Gastrocnemius medialis (tissue), 4 donors: ENCODE results near the gene KCNA4. TPM values are rescaled to one million over a fixed set of nuclear protein-coding genes. Genes with fewer than 3 reads are reported as not detected.

Experiments used
- ATAC-seq, 2 donors: fragments of 150-250 bp; one replicate each; pipeline ENCODE4 v1.9.1; 2016
- DNase-seq, 2 donors: peaks; one replicate each; pipeline ENCODE4 v3.0.0-alpha.2; 2019
- H3K27ac ChIP-seq, 4 donors: fragments of 200-600 bp; sonication (generic); 1 replicate in 1 of 4; 2 replicates in 3 of 4; pipeline ENCODE4 v1.5.1; 2016 to 2018; ENCODE audit warnings: mild to moderate bottlenecking in 2 of 4, moderate library complexity in 1 of 4
- H3K27me3 ChIP-seq, 3 donors: fragments of 200-600 bp; sonication (generic) in 2 of 3; 1 replicate in 1 of 3; 2 replicates in 2 of 3; pipeline versions ENCODE4 v1.5.1 to v1.6.0; 2016 to 2019; ENCODE audit warnings: mild to moderate bottlenecking in 1 of 3, moderate library complexity in 1 of 3
- H3K36me3 ChIP-seq, 2 donors: fragments of 200-600 bp; sonication (generic) in 1 of 2; one replicate each; pipeline ENCODE4 v1.5.1; 2017 to 2018
- H3K4me1 ChIP-seq, 2 donors: fragments of 200-600 bp; sonication (generic) in 1 of 2; one replicate each; pipeline ENCODE4 v1.5.1; 2016 to 2017; ENCODE audit warnings: mild to moderate bottlenecking in 2 of 2
- H3K4me3 ChIP-seq, 4 donors: fragments of 200-600 bp; sonication (generic) in 3 of 4; 1 replicate in 1 of 4; 2 replicates in 3 of 4; pipeline ENCODE4 v1.5.1; 2016 to 2019; ENCODE audit warnings: mild to moderate bottlenecking in 2 of 4
- H3K9me3 ChIP-seq, 3 donors: fragments of 200-600 bp; sonication (generic) in 2 of 3; 1 replicate in 1 of 3; 2 replicates in 2 of 3; pipeline ENCODE4 v1.5.1; 2016 to 2019
- POLR2A ChIP-seq, 2 donors: fragments of 450-650 bp; IDR thresholded peaks; one replicate each; pipeline ENCODE4 v1.6.1; 2017; ENCODE audit warnings: antibody characterized with exemption in 2 of 2, mild to moderate bottlenecking in 2 of 2, moderate library complexity in 2 of 2
- in situ Hi-C, 4 donors: fragments of 200-750 bp; cut with MboI; loops; one replicate each; pipeline versions ENCODE4 v1.15.0 to v1.8.0; 2017; ENCODE audit warnings: low sequenced_read_pairs in 4 of 4
- intact Hi-C: fragments of 100-400 bp; cut with DNase I; formaldehyde crosslinking; loops from one replicate; pipeline ENCODE4 v1.15.1; 2023; ENCODE audit warnings: low total_unique reads
- total RNA-seq, 4 donors: library from RNA; depleted of rRNA; stranded (reverse); fragments of >200 nt; gene quantifications; one replicate each; pipeline versions ENCODE4 v1.1.0 to v1.2.3, GENCODE V29; 2016
- TF ChIP-seq, protein P1 (sequence below), 5 experiments: fragments of 450-650 bp in 3 of 5; fragments of 200-600 bp in 2 of 5; sonication (generic) in 2 of 5; IDR thresholded peaks in 4 of 5; conservative IDR thresholded peaks in 1 of 5; 1 replicate in 4 of 5; 2 replicates in 1 of 5; pipeline ENCODE4 v1.5.1; 2016 to 2019; ENCODE audit warnings: antibody characterized with exemption in 5 of 5, mild to moderate bottlenecking in 3 of 5, moderate library complexity in 3 of 5

The KCNA4 gene
- total RNA-seq, 4 donors from 2014 or later: 0.11 TPM; not detected in 3

DNA sequence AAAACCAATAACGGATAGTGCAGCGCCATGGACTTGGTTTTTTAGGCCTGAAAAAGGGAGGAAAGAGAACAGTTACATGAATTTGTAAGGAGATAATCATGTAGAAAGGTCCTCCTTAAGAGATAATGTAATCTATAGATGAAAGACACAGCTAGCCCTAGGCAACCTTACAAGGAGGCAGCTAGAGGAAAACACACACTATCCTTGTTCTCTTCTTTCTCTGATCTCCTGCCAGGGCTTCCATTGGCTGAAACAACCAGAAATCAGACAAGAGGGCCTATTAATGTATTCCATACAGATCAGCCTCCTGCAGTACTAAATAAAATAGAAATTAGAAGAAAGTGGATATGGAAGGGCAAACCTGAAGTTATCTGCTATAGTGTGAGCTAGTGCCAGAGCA, 53.0 kb downstream of the KCNA4 start:
- H3K27ac ChIP-seq: no peak overlapping the region
- no peak for TF ChIP-seq POLR2A (IDR thresholded peaks at IDR 0.05)
- TF ChIP-seq, protein P1, sequence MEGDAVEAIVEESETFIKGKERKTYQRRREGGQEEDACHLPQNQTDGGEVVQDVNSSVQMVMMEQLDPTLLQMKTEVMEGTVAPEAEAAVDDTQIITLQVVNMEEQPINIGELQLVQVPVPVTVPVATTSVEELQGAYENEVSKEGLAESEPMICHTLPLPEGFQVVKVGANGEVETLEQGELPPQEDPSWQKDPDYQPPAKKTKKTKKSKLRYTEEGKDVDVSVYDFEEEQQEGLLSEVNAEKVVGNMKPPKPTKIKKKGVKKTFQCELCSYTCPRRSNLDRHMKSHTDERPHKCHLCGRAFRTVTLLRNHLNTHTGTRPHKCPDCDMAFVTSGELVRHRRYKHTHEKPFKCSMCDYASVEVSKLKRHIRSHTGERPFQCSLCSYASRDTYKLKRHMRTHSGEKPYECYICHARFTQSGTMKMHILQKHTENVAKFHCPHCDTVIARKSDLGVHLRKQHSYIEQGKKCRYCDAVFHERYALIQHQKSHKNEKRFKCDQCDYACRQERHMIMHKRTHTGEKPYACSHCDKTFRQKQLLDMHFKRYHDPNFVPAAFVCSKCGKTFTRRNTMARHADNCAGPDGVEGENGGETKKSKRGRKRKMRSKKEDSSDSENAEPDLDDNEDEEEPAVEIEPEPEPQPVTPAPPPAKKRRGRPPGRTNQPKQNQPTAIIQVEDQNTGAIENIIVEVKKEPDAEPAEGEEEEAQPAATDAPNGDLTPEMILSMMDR (IDR thresholded peaks at IDR 0.05 in 4 of 5, conservative IDR thresholded peaks at IDR 0.05 in 1 of 5): no peak

DNA sequence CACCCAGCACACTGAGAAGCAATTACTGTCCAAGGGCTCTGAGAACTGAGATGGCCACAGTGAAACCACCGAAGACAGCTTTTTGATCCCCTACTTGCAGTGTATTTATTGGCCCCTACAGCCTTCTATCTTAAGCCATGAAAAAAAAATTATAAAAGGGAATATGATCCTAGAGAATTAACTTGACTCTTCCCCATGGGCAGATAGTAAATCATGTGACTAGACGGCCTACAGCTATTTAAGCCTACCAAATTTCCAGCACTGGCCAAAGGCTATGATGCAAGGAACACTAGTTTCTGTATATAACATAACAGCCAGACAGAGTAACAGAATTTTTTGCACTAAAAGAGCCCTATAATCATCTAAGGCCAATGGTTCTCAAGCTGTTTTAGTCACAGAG, 53.8 kb downstream of the KCNA4 start:
- TF ChIP-seq, protein P1 (IDR thresholded peaks at IDR 0.05 in 4 of 5, conservative IDR thresholded peaks at IDR 0.05 in 1 of 5): no peak
- TF ChIP-seq POLR2A (IDR thresholded peaks at IDR 0.05): no peak
- no peaks in the 10 kb centered on the region for H3K4me1 ChIP-seq

More for the DNA sequence above, 53.0 kb downstream of the KCNA4 start:
- Histone ChIP-seq H3K4me1 (no peaks in the 10 kb centered on the region), H3K4me3 (no peak overlapping the region), H3K27me3 (no peaks in the 10 kb centered on the region), H3K9me3 (no peaks in the 10 kb centered on the region), H3K36me3 (no peaks in the 10 kb centered on the region)
- intact Hi-C loops (no loop called here), in situ Hi-C loops (no loop called here)
- ATAC-seq (no peak), DNase-seq (no peak)

DNA sequence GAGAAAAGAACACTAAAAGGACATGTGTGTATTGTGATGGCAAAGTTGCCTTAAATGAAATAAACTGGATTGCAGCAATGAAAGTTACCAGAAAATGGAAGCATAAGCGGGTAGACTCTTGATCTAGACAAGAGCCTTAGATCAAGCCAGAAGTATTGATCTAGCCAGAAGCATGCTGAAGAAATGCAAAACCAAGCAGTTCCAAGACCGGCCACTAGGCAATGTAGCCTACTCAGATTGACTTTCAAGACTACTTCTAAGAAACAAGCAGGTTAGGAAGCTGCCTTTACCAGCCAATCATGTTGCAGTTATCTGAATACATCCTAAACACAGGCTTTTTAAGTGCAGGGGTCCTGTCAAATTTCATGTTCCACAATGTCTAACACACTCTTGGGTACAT, 54.6 kb downstream of the KCNA4 start:
- H3K27ac ChIP-seq: no peak overlapping the region
- TF ChIP-seq POLR2A (IDR thresholded peaks at IDR 0.05): no peak
- TF ChIP-seq, protein P1 (IDR thresholded peaks at IDR 0.05 in 4 of 5, conservative IDR thresholded peaks at IDR 0.05 in 1 of 5): no peak
- no peaks in the 10 kb centered on the region for H3K9me3 ChIP-seq
- DNase-seq (no peak), ATAC-seq (no peak)
- no peak overlapping the region for H3K4me3 ChIP-seq
- no peaks in the 10 kb centered on the region for H3K36me3 ChIP-seq
- H3K4me1 ChIP-seq: no peaks in the 10 kb centered on the region
- H3K27me3 ChIP-seq: no peaks in the 10 kb centered on the region
- intact Hi-C loops (no loop called here), in situ Hi-C loops (no loop called here)

More for the DNA sequence above, 53.8 kb downstream of the KCNA4 start:
- DNase-seq (no peak), ATAC-seq (no peak)
- Histone ChIP-seq H3K4me3 (no peak overlapping the region), H3K36me3 (no peaks in the 10 kb centered on the region), H3K27ac (no peak overlapping the region), H3K27me3 (no peaks in the 10 kb centered on the region), H3K9me3 (no peaks in the 10 kb centered on the region)
- in situ Hi-C loops (no loop called here), intact Hi-C loops (no loop called here)

Other genes with a start within 250 kb of the KCNA4 start
- gene FSHB, start 214.0 kb upstream of the KCNA4 start, total RNA-seq: not detected